ENCODE measurements around the gene AXDND1.

The AXDND1 gene

GRCh38 chr1:179366093-179366800, 476 bp downstream of the AXDND1 start:
- TF ChIP-seq, protein P1, sequence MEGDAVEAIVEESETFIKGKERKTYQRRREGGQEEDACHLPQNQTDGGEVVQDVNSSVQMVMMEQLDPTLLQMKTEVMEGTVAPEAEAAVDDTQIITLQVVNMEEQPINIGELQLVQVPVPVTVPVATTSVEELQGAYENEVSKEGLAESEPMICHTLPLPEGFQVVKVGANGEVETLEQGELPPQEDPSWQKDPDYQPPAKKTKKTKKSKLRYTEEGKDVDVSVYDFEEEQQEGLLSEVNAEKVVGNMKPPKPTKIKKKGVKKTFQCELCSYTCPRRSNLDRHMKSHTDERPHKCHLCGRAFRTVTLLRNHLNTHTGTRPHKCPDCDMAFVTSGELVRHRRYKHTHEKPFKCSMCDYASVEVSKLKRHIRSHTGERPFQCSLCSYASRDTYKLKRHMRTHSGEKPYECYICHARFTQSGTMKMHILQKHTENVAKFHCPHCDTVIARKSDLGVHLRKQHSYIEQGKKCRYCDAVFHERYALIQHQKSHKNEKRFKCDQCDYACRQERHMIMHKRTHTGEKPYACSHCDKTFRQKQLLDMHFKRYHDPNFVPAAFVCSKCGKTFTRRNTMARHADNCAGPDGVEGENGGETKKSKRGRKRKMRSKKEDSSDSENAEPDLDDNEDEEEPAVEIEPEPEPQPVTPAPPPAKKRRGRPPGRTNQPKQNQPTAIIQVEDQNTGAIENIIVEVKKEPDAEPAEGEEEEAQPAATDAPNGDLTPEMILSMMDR (IDR thresholded peaks at IDR 0.05; ENCODE audit: borderline replicate concordance, insufficient read depth, low read depth, low read length) = no peak
- H3K4me3 ChIP-seq (ENCODE audit: low read depth, low read length) = peak overlapping the region; percentile 68

- no peak overlapping the region for H3K4me3 ChIP-seq (ENCODE audit: low read depth, low read length)
- TF ChIP-seq, protein P1 (IDR thresholded peaks at IDR 0.05; ENCODE audit: borderline replicate concordance, insufficient read depth, low read depth, low read length) = no peak
Measured at GRCh38 chr1:179369751-179370341, 4.1 kb downstream of the AXDND1 start.

DNA sequence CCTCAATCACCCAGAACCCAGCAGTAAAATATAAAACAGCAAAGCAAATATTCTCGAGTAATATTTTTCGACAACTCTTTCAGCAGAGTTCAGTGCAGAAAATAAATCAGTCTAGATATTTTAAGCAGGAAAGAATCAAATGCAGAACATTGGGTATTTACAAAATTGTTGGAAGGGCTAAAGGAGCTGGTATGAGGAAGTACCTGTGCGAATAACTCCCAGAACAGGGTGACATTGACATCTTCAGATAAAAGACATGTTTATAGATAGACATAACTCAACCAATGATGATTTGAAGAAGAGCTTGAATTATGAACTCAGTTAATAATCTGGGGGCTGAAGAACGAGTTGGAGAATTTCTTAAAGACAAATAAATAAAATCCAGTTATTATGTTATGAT, 6.4 kb downstream of the AXDND1 start:
- no peak overlapping the region for H3K4me3 ChIP-seq (ENCODE audit: low read depth, low read length)
- TF ChIP-seq, protein P1 (IDR thresholded peaks at IDR 0.05; ENCODE audit: borderline replicate concordance, insufficient read depth, low read depth, low read length) = no peak

DNA sequence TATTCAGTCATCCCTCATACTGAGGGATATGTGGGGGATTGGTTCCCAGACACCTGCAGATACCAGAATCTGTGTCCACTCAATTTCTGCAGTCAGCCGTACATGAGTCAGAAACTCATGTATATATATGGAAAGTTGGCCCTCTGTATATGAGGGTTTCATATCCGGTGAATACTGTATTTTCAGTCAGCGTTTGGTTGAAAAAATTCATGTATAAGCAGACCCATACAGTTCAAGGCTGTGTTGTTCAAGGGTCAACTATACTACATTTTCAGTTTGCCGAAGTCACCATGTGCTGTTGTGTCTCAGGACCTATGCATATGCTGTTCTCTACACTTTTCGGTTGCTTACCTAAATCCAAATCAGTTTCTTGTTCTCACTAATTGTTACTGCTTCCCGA, 10.5 kb downstream of the AXDND1 start:
- TF ChIP-seq, protein P1 (IDR thresholded peaks at IDR 0.05; ENCODE audit: borderline replicate concordance, insufficient read depth, low read depth, low read length) = no peak
- H3K4me3 ChIP-seq (ENCODE audit: low read depth, low read length) = no peak overlapping the region

DNA sequence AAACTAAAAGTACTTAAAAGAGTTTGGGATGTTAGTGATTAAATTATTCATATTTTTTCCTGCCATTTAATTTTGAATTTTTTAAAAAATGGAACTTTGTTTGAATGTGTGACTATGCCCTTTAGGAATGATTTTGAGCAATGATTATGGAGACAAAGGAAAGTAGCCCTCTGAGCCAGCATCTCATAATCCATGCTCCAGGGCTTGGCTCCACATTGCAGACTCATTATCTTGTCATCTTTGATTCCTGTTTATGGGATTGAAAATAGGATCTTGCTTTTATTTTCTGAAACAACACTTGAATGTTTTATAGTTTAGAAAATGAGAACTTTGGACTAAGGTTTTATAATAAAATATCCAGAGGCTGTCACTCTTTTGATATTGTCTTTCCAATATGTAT, 14.5 kb downstream of the AXDND1 start:
- H3K4me3 ChIP-seq (ENCODE audit: low read depth, low read length) = no peak overlapping the region
- TF ChIP-seq, protein P1 (IDR thresholded peaks at IDR 0.05; ENCODE audit: borderline replicate concordance, insufficient read depth, low read depth, low read length) = no peak

DNA sequence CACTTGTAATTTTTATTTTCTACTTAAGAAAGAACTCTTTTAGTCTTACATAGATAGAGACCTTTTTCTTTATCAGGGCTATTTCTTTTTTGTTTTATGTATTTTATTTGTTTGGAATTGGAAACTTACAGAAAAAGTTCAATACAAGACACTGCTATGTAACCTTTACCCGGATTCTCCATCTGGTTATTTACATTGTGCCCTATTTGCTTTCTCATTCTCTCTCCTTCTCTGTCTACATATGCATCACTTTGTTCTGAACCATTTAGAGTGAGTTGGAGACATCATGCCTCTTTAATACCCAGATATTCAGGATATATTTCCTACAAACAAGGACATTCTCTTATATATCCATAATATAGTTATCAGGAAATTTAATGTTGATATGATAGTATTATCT, 18.3 kb downstream of the AXDND1 start:
- TF ChIP-seq, protein P1 (IDR thresholded peaks at IDR 0.05; ENCODE audit: borderline replicate concordance, insufficient read depth, low read depth, low read length) = no peak

GRCh38 chr1:179385510-179385909, 19.7 kb downstream of the AXDND1 start:
- TF ChIP-seq, protein P1 (IDR thresholded peaks at IDR 0.05; ENCODE audit: borderline replicate concordance, insufficient read depth, low read depth, low read length) = no peak
- no peak overlapping the region for H3K4me3 ChIP-seq (ENCODE audit: low read depth, low read length)

More for the DNA sequence above, 18.3 kb downstream of the AXDND1 start:
- H3K4me3 ChIP-seq (ENCODE audit: low read depth, low read length) = no peak overlapping the region
